ENCODE measurements around the gene MED13L. TPM values are rescaled to one million over a fixed set of nuclear protein-coding genes. Genes with fewer than 3 reads are reported as not detected.

Gene MED13L
- polyA plus RNA-seq, 1 donor (not counting 4 experiments of a cell fraction or from before 2014, with no cell fraction given) = 31.7 TPM

GRCh38 chr12:116196752-116197718 is 80.5 kb downstream of the MED13L start:
- dilution Hi-C loops (cut with MboI; ENCODE audit: extremely low pct_ligation_motif_present, low sequenced_read_pairs) = no loop called here
- no peak overlapping the region for H3K4me2 ChIP-seq (ENCODE audit: control insufficient read depth, extremely low read depth, insufficient read depth, low read depth, low read length)

GRCh38 chr12:116196226-116196625 is 81.3 kb downstream of the MED13L start:
- Histone ChIP-seq H3K27me3 (ENCODE audit: control insufficient read depth, extremely low read depth, insufficient read depth, low read length) (no peaks in the 10 kb centered on the region), H3K9me3 (ENCODE audit: control insufficient read depth, low read depth, low read length) (no peaks in the 10 kb centered on the region), H3K79me2 (ENCODE audit: control insufficient read depth, insufficient read depth, low read length) (peaks cover 93% of the 10 kb centered on the region), H3K9ac (ENCODE audit: control insufficient read depth, extremely low read depth, insufficient read depth, low read length) (no peak overlapping the region), H3K9me1 (ENCODE audit: control insufficient read depth, extremely low read depth, insufficient read depth, low read length) (no peaks in the 10 kb centered on the region), H3K4me1 (ENCODE audit: control insufficient read depth, extremely low read depth, insufficient read depth, low read length) (no peaks in the 10 kb centered on the region), H3K27ac (ENCODE audit: control insufficient read depth, insufficient read depth, low read length) (no peak overlapping the region), H3K36me3 (ENCODE audit: control insufficient read depth in 2 of 2, extremely low read depth in 1 of 2, insufficient read depth in 2 of 2, low read length in 2 of 2) (no peaks in the 10 kb centered on the region), H3K4me3 (ENCODE audit: control insufficient read depth in 2 of 3, extremely low read depth in 1 of 3, insufficient read depth in 2 of 3, low read depth in 1 of 3, low read length in 3 of 3) (no peak overlapping the region), H2AFZ (ENCODE audit: control insufficient read depth, low read length) (no peak overlapping the region), H3K4me2 (ENCODE audit: control insufficient read depth, extremely low read depth, insufficient read depth, low read depth, low read length) (no peak overlapping the region), H4K20me1 (ENCODE audit: control insufficient read depth, extremely low read depth, insufficient read depth, low read length) (peaks cover 10% of the 10 kb centered on the region)
- FAIRE-seq (no peak), DNase-seq (ENCODE audit: low read depth, low spot score) (no peak)
- no peak for TF ChIP-seq EZH2 (IDR thresholded peaks at IDR 0.05; ENCODE audit: low read length)
- no peak for TF ChIP-seq CTCF (optimal IDR thresholded peaks at IDR 0.05 in 1 of 3, IDR thresholded peaks at IDR 0.05 in 1 of 3, conservative IDR thresholded peaks at IDR 0.05 in 1 of 3; ENCODE audit: extremely low read depth in 1 of 3, insufficient read depth in 2 of 3, low read length in 3 of 3)
- dilution Hi-C loops (cut with MboI; ENCODE audit: extremely low pct_ligation_motif_present, low sequenced_read_pairs) = no loop called here

More at GRCh38 chr12:116196752-116197718, 80.5 kb downstream of the MED13L start:
- H3K9me3 ChIP-seq (ENCODE audit: control insufficient read depth, low read depth, low read length) = no peaks in the 10 kb centered on the region
- H2AFZ ChIP-seq (ENCODE audit: control insufficient read depth, low read length) = no peak overlapping the region
- H3K79me2 ChIP-seq (ENCODE audit: control insufficient read depth, insufficient read depth, low read length) = peaks cover 95% of the 10 kb centered on the region
- H3K27me3 ChIP-seq (ENCODE audit: control insufficient read depth, extremely low read depth, insufficient read depth, low read length) = no peaks in the 10 kb centered on the region
- H4K20me1 ChIP-seq (ENCODE audit: control insufficient read depth, extremely low read depth, insufficient read depth, low read length) = peaks cover 10% of the 10 kb centered on the region
- no peak for TF ChIP-seq EZH2 (IDR thresholded peaks at IDR 0.05; ENCODE audit: low read length)
- no peak for TF ChIP-seq CTCF (optimal IDR thresholded peaks at IDR 0.05 in 1 of 3, IDR thresholded peaks at IDR 0.05 in 1 of 3, conservative IDR thresholded peaks at IDR 0.05 in 1 of 3; ENCODE audit: extremely low read depth in 1 of 3, insufficient read depth in 2 of 3, low read length in 3 of 3)
- peak; percentile 9 for FAIRE-seq
- no peak overlapping the region for H3K4me3 ChIP-seq (ENCODE audit: control insufficient read depth in 2 of 3, extremely low read depth in 1 of 3, insufficient read depth in 2 of 3, low read depth in 1 of 3, low read length in 3 of 3)
- no peak for DNase-seq (ENCODE audit: low read depth, low spot score)
- no peaks in the 10 kb centered on the region for H3K4me1 ChIP-seq (ENCODE audit: control insufficient read depth, extremely low read depth, insufficient read depth, low read length)
- H3K36me3 ChIP-seq (ENCODE audit: control insufficient read depth in 2 of 2, extremely low read depth in 1 of 2, insufficient read depth in 2 of 2, low read length in 2 of 2) = no peaks in the 10 kb centered on the region
- H3K9ac ChIP-seq (ENCODE audit: control insufficient read depth, extremely low read depth, insufficient read depth, low read length) = no peak overlapping the region
- peaks cover 1% of the 10 kb centered on the region for H3K9me1 ChIP-seq (ENCODE audit: control insufficient read depth, extremely low read depth, insufficient read depth, low read length)
- H3K27ac ChIP-seq (ENCODE audit: control insufficient read depth, insufficient read depth, low read length) = no peak overlapping the region

Measured in keratinocyte (primary cell).